Measurements from ENCODE around the gene PNISR. TPM values are rescaled to one million over a fixed set of nuclear protein-coding genes. Genes with fewer than 3 reads are reported as not detected.
A peak's percentile ranks its signal among the peaks of the same experiment; 100 is the strongest.

The PNISR gene
- total RNA-seq (100 to 1,000 TPM in 3 of 9 donors, 10 to 100 TPM in 6; 25.6 to 160 (median 86.4) TPM), polyA plus RNA-seq (100 to 1,000 TPM in 1 of 3 donors, 10 to 100 TPM in 2; 73.5 to 161 (median 95.5) TPM)
- long read RNA-seq, donor 1, full-length matches to known transcripts, result 24 of 29 reads
- long read RNA-seq, donor 1, partial matches to known transcripts, result 0 of 29 reads
- long read RNA-seq, donor 1, other reads (novel, unspliced or antisense), result 5 of 29 reads
- long read RNA-seq, donor 2, full-length matches to known transcripts, result 30 of 53 reads
- long read RNA-seq, donor 2, partial matches to known transcripts, result 23 of 53 reads
- long read RNA-seq, donor 2, other reads (novel, unspliced or antisense), result 0 of 53 reads
- long read RNA-seq, donor 3, full-length matches to known transcripts, result 8 of 8 reads
- long read RNA-seq, donor 3, partial matches to known transcripts, result 0 of 8 reads
- long read RNA-seq, donor 3, other reads (novel, unspliced or antisense), result 0 of 8 reads
- long read RNA-seq, donor 4, full-length matches to known transcripts, result 8 of 53 reads
- long read RNA-seq, donor 4, partial matches to known transcripts, result 28 of 53 reads
- long read RNA-seq, donor 4, other reads (novel, unspliced or antisense), result 17 of 53 reads
- long read RNA-seq, donor 5, full-length matches to known transcripts, result 15 of 65 reads
- long read RNA-seq, donor 5, partial matches to known transcripts, result 10 of 65 reads
- long read RNA-seq, donor 5, other reads (novel, unspliced or antisense), result 40 of 65 reads
- long read RNA-seq, donor 6, full-length matches to known transcripts, result 8 of 51 reads
- long read RNA-seq, donor 6, partial matches to known transcripts, result 28 of 51 reads
- long read RNA-seq, donor 6, other reads (novel, unspliced or antisense), result 15 of 51 reads
- long read RNA-seq, donor 7, full-length matches to known transcripts, result 11 of 11 reads
- long read RNA-seq, donor 7, partial matches to known transcripts, result 0 of 11 reads
- long read RNA-seq, donor 7, other reads (novel, unspliced or antisense), result 0 of 11 reads
- long read RNA-seq, donor 8, full-length matches to known transcripts, result 12 of 41 reads
- long read RNA-seq, donor 8, partial matches to known transcripts, result 29 of 41 reads
- long read RNA-seq, donor 8, other reads (novel, unspliced or antisense), result 0 of 41 reads
- long read RNA-seq, donor 9, full-length matches to known transcripts, result 26 of 40 reads
- long read RNA-seq, donor 9, partial matches to known transcripts, result 14 of 40 reads
- long read RNA-seq, donor 9, other reads (novel, unspliced or antisense), result 0 of 40 reads
- long read RNA-seq, donor 10, full-length matches to known transcripts, result 9 of 9 reads
- long read RNA-seq, donor 10, partial matches to known transcripts, result 0 of 9 reads
- long read RNA-seq, donor 10, other reads (novel, unspliced or antisense), result 0 of 9 reads

GRCh38 chr6:99424761-99425646, at the start of gene PNISR:
TSS of gene PNISR (minus strand) at chr6:99425308. CDS start at chr6:99414659, 10,649 bp downstream.
- peak within 1 kb of the TSS; percentile 44 to 98 (median 86) for H3K4me3 ChIP-seq
- no peaks in the 10 kb centered on the region for H3K36me3 ChIP-seq (replicated peaks in 1 of 2)
- H3K4me1 ChIP-seq (replicated peaks in 1 of 2), result peaks cover 21 to 66% of the 10 kb centered on the region in 2 donors
- intact Hi-C loops (cut with DNase I), result no loop called here
- H3K27me3 ChIP-seq, result no peaks in the 10 kb centered on the region
- peak; percentile 92 to 98 (median 95) for DNase-seq
- peak within 1 kb of the TSS; percentile 88 to 99 (median 98) for H3K27ac ChIP-seq
- TF ChIP-seq POLR2A (IDR thresholded peaks at IDR 0.05), result peak; percentile 7 to 61
- TF ChIP-seq CTCF (IDR thresholded peaks at IDR 0.05), result no peak
- H3K9me3 ChIP-seq (replicated peaks in 1 of 3), result no peaks in the 10 kb centered on the region
- 0 to 1% (median 0%) methylated on average over 42 to 53 of the region's 53 CpGs for WGBS, 4 donors

- intact Hi-C loops (cut with DNase I), result loop anchor here in 1 of 2 donors (10.0 kb wide), 1 partner anchor 271 kb away; no protein-coding TSS in a partner anchor
- no peaks in the 10 kb centered on the region for H3K36me3 ChIP-seq (replicated peaks in 1 of 2)
- no peaks in the 10 kb centered on the region for H3K27me3 ChIP-seq
- no peak for TF ChIP-seq POLR2A (IDR thresholded peaks at IDR 0.05)
- DNase-seq, result no peak
- no peak overlapping the region for H3K4me3 ChIP-seq
- no peaks in the 10 kb centered on the region for H3K9me3 ChIP-seq (replicated peaks in 1 of 3)
- no peak overlapping the region for H3K27ac ChIP-seq
- no peaks in the 10 kb centered on the region for H3K4me1 ChIP-seq (replicated peaks in 1 of 2)
Measured at GRCh38 chr6:99473730-99474129, 48.6 kb upstream of the PNISR start.

GRCh38 chr6:99471638-99472037, 46.5 kb upstream of the PNISR start:
- Histone ChIP-seq H3K27ac (no peak overlapping the region), H3K9me3 (replicated peaks in 1 of 3) (no peaks in the 10 kb centered on the region), H3K4me1 (replicated peaks in 1 of 2) (no peaks in the 10 kb centered on the region), H3K36me3 (replicated peaks in 1 of 2) (no peaks in the 10 kb centered on the region), H3K27me3 (no peaks in the 10 kb centered on the region), H3K4me3 (no peak overlapping the region)
- TF ChIP-seq CTCF (IDR thresholded peaks at IDR 0.05) (no peak), POLR2A (IDR thresholded peaks at IDR 0.05) (no peak)
- DNase-seq, result no peak
- intact Hi-C loops (cut with DNase I), result loop anchor here in 1 of 2 donors (10.0 kb wide), 1 partner anchor 273 kb away; no protein-coding TSS in a partner anchor
- WGBS, 4 donors, result 66 to 93% (median 86%) methylated on average over 2 of the region's 2 CpGs
